MM.1S (cell line): Measurements from ENCODE around the gene MRPS15.

ENCODE experiments used
- EZH2 ChIP-seq: fragments of 300-600 bp; sonication (generic); optimal IDR thresholded peaks from 2 replicates; pipeline ENCODE3; 2017; ENCODE audit warnings: low read depth, mild to moderate bottlenecking, antibody characterized with exemption, low read length, mixed read lengths
- EZH2phosphoT487 ChIP-seq: fragments of 300-600 bp; sonication (generic); IDR thresholded peaks from 2 replicates; pipeline ENCODE4 v1.6.1; 2018; ENCODE audit warnings: antibody characterized with exemption, low read length
- TF ChIP-seq, protein P1 (sequence below): fragments of 300-600 bp; sonication (generic); IDR thresholded peaks from 2 replicates; pipeline ENCODE4 v1.5.1; 2016; ENCODE audit warnings: antibody characterized with exemption, low read length, mixed read lengths

DNA sequence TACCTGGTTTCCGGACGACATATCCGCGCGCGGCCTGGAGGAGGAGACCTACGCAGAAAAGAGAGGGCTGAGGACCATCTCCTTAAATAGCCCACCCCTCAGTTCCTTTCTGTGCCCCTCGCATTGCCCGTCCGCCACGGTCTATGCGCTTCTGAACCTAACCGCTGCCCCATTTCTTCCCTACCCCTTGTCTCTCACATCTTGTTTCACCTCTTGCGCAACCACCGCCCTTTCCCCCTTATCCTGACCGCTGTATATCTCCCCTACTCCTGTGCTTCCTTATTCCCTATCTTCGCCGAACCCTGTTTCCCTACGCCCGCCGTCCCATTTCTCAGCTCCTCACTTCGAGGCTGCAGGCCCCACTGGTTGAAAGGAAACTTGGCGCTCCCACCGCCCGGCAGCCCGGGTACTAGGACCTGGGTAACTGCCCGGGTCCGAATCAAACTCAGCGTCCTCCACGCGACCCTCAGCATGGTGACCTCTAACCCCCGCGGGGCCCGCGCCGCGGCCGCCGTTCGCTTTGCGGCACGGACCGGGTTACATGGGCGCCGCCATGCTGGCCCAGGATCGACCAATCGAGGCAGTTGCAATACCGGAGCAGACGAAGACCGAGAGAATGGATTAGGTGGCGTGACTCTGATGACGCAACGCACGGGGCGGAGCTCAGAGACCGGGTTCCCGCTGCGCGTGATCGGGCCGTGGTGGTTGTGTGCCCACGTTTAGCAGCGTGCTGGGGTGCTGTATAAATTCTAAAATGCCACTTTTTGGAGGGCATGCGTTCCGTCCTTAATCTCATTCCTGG is at the start of gene MRPS15:
- TF ChIP-seq, protein P1, sequence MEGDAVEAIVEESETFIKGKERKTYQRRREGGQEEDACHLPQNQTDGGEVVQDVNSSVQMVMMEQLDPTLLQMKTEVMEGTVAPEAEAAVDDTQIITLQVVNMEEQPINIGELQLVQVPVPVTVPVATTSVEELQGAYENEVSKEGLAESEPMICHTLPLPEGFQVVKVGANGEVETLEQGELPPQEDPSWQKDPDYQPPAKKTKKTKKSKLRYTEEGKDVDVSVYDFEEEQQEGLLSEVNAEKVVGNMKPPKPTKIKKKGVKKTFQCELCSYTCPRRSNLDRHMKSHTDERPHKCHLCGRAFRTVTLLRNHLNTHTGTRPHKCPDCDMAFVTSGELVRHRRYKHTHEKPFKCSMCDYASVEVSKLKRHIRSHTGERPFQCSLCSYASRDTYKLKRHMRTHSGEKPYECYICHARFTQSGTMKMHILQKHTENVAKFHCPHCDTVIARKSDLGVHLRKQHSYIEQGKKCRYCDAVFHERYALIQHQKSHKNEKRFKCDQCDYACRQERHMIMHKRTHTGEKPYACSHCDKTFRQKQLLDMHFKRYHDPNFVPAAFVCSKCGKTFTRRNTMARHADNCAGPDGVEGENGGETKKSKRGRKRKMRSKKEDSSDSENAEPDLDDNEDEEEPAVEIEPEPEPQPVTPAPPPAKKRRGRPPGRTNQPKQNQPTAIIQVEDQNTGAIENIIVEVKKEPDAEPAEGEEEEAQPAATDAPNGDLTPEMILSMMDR = no peak
- TF ChIP-seq EZH2 = no peak
- no peak for TF ChIP-seq EZH2phosphoT487
